GM19193 (cell line): Measurements from ENCODE around the gene SLC25A34.

ENCODE experiments used
- POLR2A ChIP-seq: IDR thresholded peaks from 4 replicates; pipeline ENCODE4 v1.6.1; 2011; ENCODE audit not compliant: insufficient read depth, insufficient read length; ENCODE audit errors: extremely low read depth

The SLC25A34 gene

DNA sequence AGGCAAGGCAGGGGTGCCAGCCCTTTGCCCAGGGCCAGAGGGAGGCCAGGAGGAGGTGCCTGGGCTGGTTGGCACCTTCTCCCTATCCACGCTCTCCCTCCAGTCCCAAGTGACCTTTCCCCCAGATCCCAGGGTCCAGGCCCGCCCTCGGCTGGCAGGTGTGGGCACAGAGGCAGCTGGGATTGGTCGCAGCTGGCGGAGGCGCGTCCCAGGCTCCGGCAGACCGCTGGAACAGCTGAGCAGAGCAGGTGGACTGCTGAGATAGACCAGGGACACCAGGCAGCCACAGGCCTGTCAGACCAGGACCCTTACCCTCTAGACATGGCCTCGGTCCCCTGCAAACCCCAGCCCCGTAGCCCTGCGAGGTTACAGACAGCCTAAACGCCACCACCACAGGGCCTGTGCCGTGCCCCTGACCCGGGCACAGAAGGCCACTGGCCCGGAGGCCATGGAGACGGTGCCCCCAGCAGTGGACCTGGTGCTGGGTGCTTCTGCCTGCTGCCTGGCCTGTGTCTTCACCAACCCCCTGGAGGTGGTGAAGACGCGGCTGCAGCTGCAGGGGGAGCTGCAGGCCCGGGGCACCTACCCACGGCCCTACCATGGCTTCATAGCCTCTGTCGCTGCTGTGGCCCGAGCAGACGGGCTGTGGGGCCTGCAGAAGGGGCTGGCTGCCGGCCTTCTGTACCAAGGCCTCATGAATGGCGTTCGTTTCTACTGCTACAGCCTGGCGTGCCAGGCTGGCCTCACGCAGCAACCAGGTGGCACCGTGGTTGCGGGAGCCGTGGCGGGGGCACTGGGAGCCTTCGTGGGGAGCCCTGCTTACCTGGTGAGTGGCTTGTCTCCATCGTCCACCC lies at the start of gene SLC25A34:
TSS of gene SLC25A34 (plus strand) at position 221 of the 854 bp plus-strand sequence. CDS start at position 449, 228 bp downstream.
- no peak for TF ChIP-seq POLR2A

DNA sequence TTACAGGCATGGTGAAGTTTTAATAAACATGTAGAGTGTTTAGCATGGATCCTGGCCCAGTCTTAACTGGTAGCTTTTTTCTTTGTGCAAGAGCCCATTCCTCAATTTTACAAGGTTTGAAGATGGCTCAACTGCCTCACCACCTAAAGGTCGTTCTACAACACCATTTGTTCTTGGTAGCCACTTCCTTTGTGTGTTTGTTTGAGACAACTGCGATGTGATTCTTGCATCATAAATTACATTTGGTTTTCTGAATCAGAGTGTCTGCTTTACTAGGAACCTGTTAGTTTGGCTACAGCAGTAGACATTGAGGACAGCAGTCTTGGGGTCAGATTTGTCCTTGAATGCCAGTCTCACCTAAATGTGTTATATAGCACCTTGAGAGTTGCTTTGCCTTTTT lies 48.6 kb upstream of the SLC25A34 start:
- TF ChIP-seq POLR2A = no peak

GRCh38 chr1:15690317-15690716 lies 45.7 kb upstream of the SLC25A34 start:
- TF ChIP-seq POLR2A = no peak

DNA sequence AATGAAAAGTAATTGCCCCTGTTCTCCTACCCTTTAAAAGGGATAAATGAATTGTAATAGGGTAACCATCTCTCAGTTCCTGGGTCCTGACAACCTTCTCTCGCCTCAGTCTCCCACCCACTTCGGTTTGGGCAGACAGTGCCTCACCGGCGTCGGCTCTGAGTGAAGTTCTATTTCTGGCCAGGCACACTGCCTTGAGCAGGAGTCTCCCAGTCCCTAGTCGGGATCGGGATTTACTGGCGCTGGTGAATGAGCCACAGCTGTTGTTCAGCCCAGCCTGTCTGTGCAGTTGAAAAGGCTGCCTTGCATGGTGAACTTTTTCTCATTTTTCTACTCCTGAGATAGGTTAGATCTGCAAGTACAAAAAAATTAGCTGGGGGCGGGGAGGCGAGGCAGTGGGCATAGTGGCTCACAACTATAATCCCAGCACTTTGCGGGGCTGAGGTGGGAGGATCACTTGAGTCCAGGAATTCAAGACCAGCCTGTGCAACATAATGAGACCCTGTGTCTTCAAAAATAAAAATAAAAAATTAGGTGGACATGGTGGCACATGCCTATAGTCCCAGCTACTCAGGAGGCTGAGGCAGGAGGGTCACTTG lies 44.5 kb upstream of the SLC25A34 start:
- TF ChIP-seq POLR2A = no peak

GRCh38 chr1:15692121-15692682 lies 43.9 kb upstream of the SLC25A34 start:
- TF ChIP-seq POLR2A = no peak

GRCh38 chr1:15693371-15693770 lies 42.7 kb upstream of the SLC25A34 start:
- TF ChIP-seq POLR2A = no peak

- TF ChIP-seq POLR2A = peak; percentile 69
Measured at GRCh38 chr1:15696956-15697521, 39.0 kb upstream of the SLC25A34 start.

GRCh38 chr1:15698201-15698600 lies 37.9 kb upstream of the SLC25A34 start:
- TF ChIP-seq POLR2A = no peak

- no peak for TF ChIP-seq POLR2A
Measured at GRCh38 chr1:15700508-15700907, 35.5 kb upstream of the SLC25A34 start.

DNA sequence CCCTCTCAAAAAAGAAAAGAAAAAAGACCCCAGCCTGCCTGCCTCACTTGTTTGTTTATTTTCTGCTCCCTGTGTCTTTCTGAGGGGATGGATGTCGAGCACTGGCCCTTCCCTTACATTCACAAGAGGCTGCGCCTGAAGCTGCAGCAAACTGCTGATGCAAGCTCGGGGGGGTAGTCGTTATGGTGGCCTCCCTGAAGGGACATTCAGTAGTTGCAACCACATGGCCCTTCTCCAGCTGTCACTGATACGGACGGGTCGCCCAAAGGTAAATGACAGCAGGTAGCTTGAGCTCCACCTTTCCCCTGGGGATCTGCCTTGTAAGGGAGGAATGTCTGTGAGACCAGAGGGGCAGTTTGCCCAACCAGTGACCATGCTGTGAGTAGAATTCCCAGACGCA lies 34.3 kb upstream of the SLC25A34 start:
- TF ChIP-seq POLR2A = no peak

- TF ChIP-seq POLR2A = no peak
Measured at GRCh38 chr1:15702722-15703550, 33.1 kb upstream of the SLC25A34 start.

- no peak for TF ChIP-seq POLR2A
Measured at GRCh38 chr1:15703562-15703961, 32.5 kb upstream of the SLC25A34 start.

GRCh38 chr1:15704526-15705183 lies 31.4 kb upstream of the SLC25A34 start:
- TF ChIP-seq POLR2A = no peak

GRCh38 chr1:15705184-15705566 lies 30.9 kb upstream of the SLC25A34 start:
- TF ChIP-seq POLR2A = no peak
